Central memory CD8-positive, alpha-beta T cell (primary cell): ENCODE data around the gene CEP41.
"Not testable (repeated sequence)": the region's sequence is repeated elsewhere in the genome, so short reads cannot be mapped to it uniquely, and the experiment has no call there.

ENCODE experiments used
- ATAC-seq: fragments of 150-1000 bp; cut with Tn5 transposase; replicated peaks from 2 replicates; pipeline ENCODE4 v1.10.0; 2022; ENCODE audit warnings: mild to moderate bottlenecking, moderate FRiP score, moderate number of reproducible peaks; ENCODE audit not compliant: poor library complexity, severe bottlenecking; ENCODE audit errors: extremely low read depth
- DNase-seq, 2 donors: peaks; one replicate each; pipeline ENCODE4 v3.0.0; 2021; ENCODE audit warnings: low spot score in 2 of 2
- H3K27ac Mint-ChIP-seq: one replicate; pipeline ENCODE4 v1.8.0; 2022; ENCODE audit warnings: low read depth, mild to moderate bottlenecking, moderate library complexity, mixed read lengths
- H3K27me3 Mint-ChIP-seq: one replicate; pipeline ENCODE4 v1.8.0; 2022; ENCODE audit warnings: mixed read lengths
- H3K36me3 Mint-ChIP-seq: one replicate; pipeline ENCODE4 v1.8.0; 2022; ENCODE audit warnings: mild to moderate bottlenecking, moderate library complexity, mixed read lengths; ENCODE audit not compliant: insufficient read depth
- H3K4me1 Mint-ChIP-seq: one replicate; pipeline ENCODE4 v1.8.0; 2022; ENCODE audit warnings: mixed read lengths
- H3K4me3 Mint-ChIP-seq: one replicate; pipeline ENCODE4 v1.8.0; 2022; ENCODE audit warnings: mild to moderate bottlenecking, moderate library complexity, mixed read lengths
- H3K9me3 Mint-ChIP-seq: one replicate; pipeline ENCODE4 v1.8.0; 2022; ENCODE audit warnings: mixed read lengths

CEP41 gene

DNA sequence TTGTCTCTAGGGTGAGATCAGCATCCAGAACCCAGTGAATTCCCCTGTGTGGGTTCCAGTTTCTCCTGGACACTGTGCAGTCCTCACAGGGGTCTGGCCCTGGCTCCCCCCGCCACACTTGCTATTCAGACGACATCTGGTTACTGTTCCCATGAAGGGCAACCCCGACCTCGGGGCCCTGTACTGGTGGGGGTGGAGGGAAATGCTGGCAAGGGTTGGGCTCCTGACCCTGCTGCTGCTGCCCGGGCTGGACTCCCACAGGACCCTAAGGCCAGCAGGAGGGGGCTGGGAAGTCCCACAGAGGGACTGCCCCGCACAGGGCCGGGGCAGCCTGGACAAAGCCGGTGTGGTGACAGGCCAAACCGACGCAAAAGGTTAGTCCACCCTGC is 61.3 kb downstream of the CEP41 start:
- Mint-ChIP-seq H3K36me3 (no peaks in the 10 kb centered on the region), H3K27ac (no peak overlapping the region), H3K4me1 (no peaks in the 10 kb centered on the region), H3K27me3 (peaks cover 7% of the 10 kb centered on the region), H3K4me3 (no peak overlapping the region), H3K9me3 (peaks cover 9% of the 10 kb centered on the region)
- DNase-seq: no peak
- no peak for ATAC-seq

- no peak for ATAC-seq
- no peaks in the 10 kb centered on the region for H3K4me1 Mint-ChIP-seq
- no peaks in the 10 kb centered on the region for H3K36me3 Mint-ChIP-seq
- H3K9me3 Mint-ChIP-seq: peaks cover 9% of the 10 kb centered on the region
- H3K27me3 Mint-ChIP-seq: peaks cover 2% of the 10 kb centered on the region
- H3K27ac Mint-ChIP-seq: no peak overlapping the region
- no peak overlapping the region for H3K4me3 Mint-ChIP-seq
- DNase-seq: no peak
These were observed 61.8 kb downstream of the CEP41 start for GRCh38 chr7:130379019-130379418.

DNA sequence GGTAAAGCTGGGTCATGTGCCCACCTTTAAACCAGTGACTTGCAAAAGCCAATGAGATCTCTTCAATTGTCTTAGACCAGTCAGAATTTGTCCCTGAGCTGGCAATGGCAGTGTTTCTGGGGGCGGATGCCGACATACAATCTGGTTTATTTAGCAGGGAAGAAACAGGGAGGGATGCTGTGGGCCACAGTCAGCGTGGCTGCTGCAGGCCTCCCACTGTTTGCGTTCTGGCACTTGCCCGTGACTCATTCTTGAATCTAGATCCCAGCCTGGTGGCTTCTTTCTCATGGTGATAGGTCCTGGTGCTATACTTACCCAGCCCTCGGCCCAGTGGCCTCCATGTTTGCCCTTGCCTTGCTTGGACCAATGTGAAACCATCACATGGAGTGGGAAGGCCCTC is 63.6 kb downstream of the CEP41 start:
- ATAC-seq (no peak), DNase-seq (no peak)
- no peak overlapping the region for H3K27ac Mint-ChIP-seq
- H3K27me3 Mint-ChIP-seq: no peaks in the 10 kb centered on the region
- H3K36me3 Mint-ChIP-seq: peaks cover 2% of the 10 kb centered on the region
- H3K4me1 Mint-ChIP-seq: no peaks in the 10 kb centered on the region
- peaks cover 9% of the 10 kb centered on the region for H3K9me3 Mint-ChIP-seq
- H3K4me3 Mint-ChIP-seq: no peak overlapping the region

- H3K4me1 Mint-ChIP-seq, H3K27ac Mint-ChIP-seq, H3K27me3 Mint-ChIP-seq, H3K9me3 Mint-ChIP-seq, DNase-seq, ATAC-seq, H3K36me3 Mint-ChIP-seq, H3K4me3 Mint-ChIP-seq: not testable (repeated sequence)
These were observed 64.4 kb downstream of the CEP41 start for GRCh38 chr7:130376461-130376860.

DNA sequence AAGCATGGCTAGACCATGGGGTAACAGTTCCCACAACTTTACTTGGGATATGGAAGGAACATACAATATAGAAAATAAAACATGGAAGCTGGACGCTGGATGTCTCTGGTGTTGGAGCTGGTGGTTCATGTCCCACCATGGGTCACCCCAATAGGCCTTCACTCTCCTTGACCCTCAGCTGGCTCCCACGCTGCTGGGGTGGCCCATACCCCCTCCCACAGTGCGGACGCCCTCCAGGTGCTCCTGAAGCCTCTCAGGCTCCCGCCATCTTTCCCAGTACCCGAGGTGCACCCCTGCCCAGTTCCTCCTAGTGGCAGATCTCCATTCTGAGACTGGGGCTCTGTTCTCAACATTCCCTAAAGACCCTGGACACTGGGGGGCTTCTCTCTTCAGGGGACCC is 66.3 kb downstream of the CEP41 start:
- H3K9me3 Mint-ChIP-seq: peaks cover 9% of the 10 kb centered on the region
- H3K27me3 Mint-ChIP-seq: no peaks in the 10 kb centered on the region
- no peaks in the 10 kb centered on the region for H3K4me1 Mint-ChIP-seq
- peaks cover 2% of the 10 kb centered on the region for H3K36me3 Mint-ChIP-seq
- ATAC-seq: no peak
- H3K27ac Mint-ChIP-seq: no peak overlapping the region
- H3K4me3 Mint-ChIP-seq: no peak overlapping the region
- DNase-seq: no peak

- Mint-ChIP-seq H3K4me1 (no peaks in the 10 kb centered on the region), H3K4me3 (no peak overlapping the region), H3K9me3 (peaks cover 9% of the 10 kb centered on the region), H3K36me3 (peaks cover 5% of the 10 kb centered on the region), H3K27ac (no peak overlapping the region), H3K27me3 (no peaks in the 10 kb centered on the region)
- ATAC-seq: no peak
- no peak for DNase-seq
These were observed 68.2 kb downstream of the CEP41 start for GRCh38 chr7:130372402-130373165.

DNA sequence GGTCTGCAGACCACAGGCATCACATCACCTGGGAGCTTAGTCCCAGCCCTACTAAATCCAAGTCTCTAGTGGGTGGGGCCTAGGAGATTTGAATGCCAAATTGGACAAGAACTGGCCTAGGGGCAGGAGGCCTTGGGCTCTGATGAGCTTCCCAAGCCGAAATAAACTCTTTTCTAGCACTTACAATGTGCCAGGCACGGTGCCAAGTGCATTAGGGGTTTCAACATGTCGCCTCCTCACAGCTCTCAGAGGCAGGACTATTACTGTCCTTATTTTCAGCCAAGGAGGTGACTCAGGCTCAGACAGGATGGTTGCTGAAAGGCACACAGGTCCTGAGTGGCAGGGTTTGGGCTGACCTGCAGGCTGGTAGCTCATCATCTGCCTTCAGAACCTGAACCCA is 69.8 kb downstream of the CEP41 start:
- H3K9me3 Mint-ChIP-seq: peaks cover under 1% of the 10 kb centered on the region

GRCh38 chr7:130369831-130370550 is 70.8 kb downstream of the CEP41 start:
- ATAC-seq (no peak), DNase-seq (no peak)
- Mint-ChIP-seq H3K27ac (no peak overlapping the region), H3K4me3 (no peak overlapping the region), H3K9me3 (no peaks in the 10 kb centered on the region), H3K4me1 (no peaks in the 10 kb centered on the region), H3K36me3 (peaks cover 5% of the 10 kb centered on the region), H3K27me3 (no peaks in the 10 kb centered on the region)

More for the DNA sequence above, 69.8 kb downstream of the CEP41 start:
- H3K4me1 Mint-ChIP-seq: no peaks in the 10 kb centered on the region
- ATAC-seq (no peak), DNase-seq (no peak)
- H3K27ac Mint-ChIP-seq: no peak overlapping the region
- H3K27me3 Mint-ChIP-seq: no peaks in the 10 kb centered on the region
- peaks cover 5% of the 10 kb centered on the region for H3K36me3 Mint-ChIP-seq
- H3K4me3 Mint-ChIP-seq: no peak overlapping the region

DNA sequence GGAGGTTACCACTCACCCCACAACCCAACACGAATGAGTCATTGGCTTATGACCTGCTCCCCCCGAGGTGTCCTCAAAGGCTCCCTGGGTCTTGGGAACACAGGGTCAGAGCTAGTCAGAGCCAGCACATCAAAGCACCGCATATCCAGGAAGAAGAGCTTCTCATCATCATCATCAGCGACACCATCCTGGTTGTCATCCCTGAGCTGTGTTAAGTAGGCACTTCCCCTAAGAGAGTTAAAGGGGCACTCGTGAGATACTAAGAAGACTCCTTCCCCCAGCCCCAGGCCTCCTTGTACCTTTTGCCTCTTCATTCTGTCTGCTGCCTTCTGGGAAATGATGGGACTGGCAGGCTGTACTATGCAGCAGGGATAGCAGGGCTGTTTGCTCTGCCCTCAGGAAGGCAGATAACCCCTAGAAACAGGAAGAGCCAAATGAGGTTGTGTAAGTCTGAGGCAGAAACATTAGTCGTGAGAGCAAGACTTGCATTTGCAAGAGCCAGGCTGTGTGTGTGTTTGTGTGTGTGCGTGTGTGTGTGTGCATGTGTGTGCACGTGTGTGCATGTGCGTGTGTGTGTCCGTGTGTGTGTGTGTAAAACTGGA is 71.6 kb downstream of the CEP41 start:
- Mint-ChIP-seq H3K36me3 (peaks cover 5% of the 10 kb centered on the region), H3K4me3 (no peak overlapping the region), H3K9me3 (no peaks in the 10 kb centered on the region), H3K4me1 (no peaks in the 10 kb centered on the region), H3K27me3 (no peaks in the 10 kb centered on the region), H3K27ac (no peak overlapping the region)
- DNase-seq: no peak
- ATAC-seq: no peak

- Mint-ChIP-seq H3K4me3 (peak overlapping the region; percentile 24), H3K27me3 (peaks cover under 1% of the 10 kb centered on the region), H3K9me3 (no peaks in the 10 kb centered on the region), H3K27ac (no peak overlapping the region), H3K4me1 (no peaks in the 10 kb centered on the region), H3K36me3 (peaks cover 3% of the 10 kb centered on the region)
- no peak for DNase-seq
- ATAC-seq: no peak
These were observed 72.7 kb downstream of the CEP41 start for GRCh38 chr7:130367836-130368746.

GRCh38 chr7:130367088-130367755 is 73.6 kb downstream of the CEP41 start:
- H3K36me3 Mint-ChIP-seq: peaks cover 3% of the 10 kb centered on the region
- H3K4me1 Mint-ChIP-seq: no peaks in the 10 kb centered on the region
- no peaks in the 10 kb centered on the region for H3K9me3 Mint-ChIP-seq
- no peak overlapping the region for H3K27ac Mint-ChIP-seq
- no peak for DNase-seq
- peak overlapping the region; percentile 24 for H3K4me3 Mint-ChIP-seq
- no peak for ATAC-seq
- H3K27me3 Mint-ChIP-seq: peaks cover 9% of the 10 kb centered on the region

- ATAC-seq (no peak), DNase-seq (no peak)
- H3K4me3 Mint-ChIP-seq: peak overlapping the region; percentile 24
- H3K9me3 Mint-ChIP-seq: no peaks in the 10 kb centered on the region
- H3K27ac Mint-ChIP-seq: no peak overlapping the region
- no peaks in the 10 kb centered on the region for H3K4me1 Mint-ChIP-seq
- peaks cover 11% of the 10 kb centered on the region for H3K27me3 Mint-ChIP-seq
- peaks cover 3% of the 10 kb centered on the region for H3K36me3 Mint-ChIP-seq
These were observed 74.3 kb downstream of the CEP41 start for GRCh38 chr7:130366564-130366963.
